Smooth muscle cell (in vitro differentiated cells): ENCODE data around the gene SLC44A2. TPM values are rescaled to one million over a fixed set of nuclear protein-coding genes. Genes with fewer than 3 reads are reported as not detected.

ENCODE experiments used
- DNase-seq: peaks from one replicate; lab custom pipeline; 2025; ENCODE audit not compliant: unreplicated experiment; lab: John Stamatoyannopoulos, UW
- H2AFZ ChIP-seq: fragments of 200-600 bp; sonication (generic); 2 replicates; pipeline ENCODE4 v1.6.0; 2016; ENCODE audit warnings: antibody characterized with exemption, low read depth, mild to moderate bottlenecking
- H3F3A ChIP-seq: fragments of 200-600 bp; sonication (generic); 2 replicates; pipeline ENCODE4 v1.6.0; 2017; ENCODE audit warnings: antibody characterized with exemption, low read depth
- H3K27ac ChIP-seq: fragments of 200-600 bp; sonication (generic); 2 replicates; pipeline ENCODE4 v1.5.1; 2016; ENCODE audit warnings: low read depth, mild to moderate bottlenecking
- H3K27me3 ChIP-seq: fragments of 200-600 bp; sonication (generic); 2 replicates; pipeline ENCODE4 v1.6.1; 2016; ENCODE audit warnings: low read depth, mild to moderate bottlenecking
- H3K36me3 ChIP-seq: fragments of 200-600 bp; sonication (generic); 2 replicates; pipeline ENCODE4 v1.5.1; 2016; ENCODE audit warnings: low read depth
- H3K4me1 ChIP-seq: fragments of 200-600 bp; sonication (generic); 2 replicates; pipeline ENCODE4 v1.5.1; 2016; ENCODE audit warnings: low read depth
- H3K4me2 ChIP-seq: fragments of 200-600 bp; sonication (generic); 2 replicates; pipeline ENCODE4 v1.6.0; 2016; ENCODE audit warnings: mild to moderate bottlenecking
- H3K4me3 ChIP-seq: fragments of 200-600 bp; sonication (generic); 2 replicates; pipeline ENCODE4 v1.5.1; 2016; ENCODE audit warnings: mild to moderate bottlenecking
- H3K79me2 ChIP-seq: fragments of 200-600 bp; sonication (generic); 2 replicates; pipeline ENCODE4 v1.6.0; 2016; ENCODE audit warnings: low read depth, mild to moderate bottlenecking
- H3K9ac ChIP-seq: fragments of 200-600 bp; sonication (generic); 2 replicates; pipeline ENCODE4 v1.6.0; 2016; ENCODE audit warnings: low read depth
- H3K9me3 ChIP-seq: fragments of 200-600 bp; sonication (generic); replicated peaks from 2 replicates; pipeline ENCODE4 v1.5.1; 2016; ENCODE audit warnings: low read depth
- H4K20me1 ChIP-seq: fragments of 200-600 bp; sonication (generic); 2 replicates; pipeline ENCODE4 v1.6.0; 2016; ENCODE audit warnings: low read depth
- CTCF ChIP-seq: fragments of 200-600 bp; sonication (generic); IDR thresholded peaks from 2 replicates; pipeline ENCODE4 v1.5.1; 2017; ENCODE audit warnings: borderline replicate concordance, mild to moderate bottlenecking, antibody characterized with exemption; ENCODE audit not compliant: insufficient read depth, poor library complexity, severe bottlenecking
- WGBS: methylation state at CpG from one replicate; pipeline ENCODE4 v1.1.7; 2016; ENCODE audit warnings: low lambda C conversion rate; 5-methylcytosine and 5-hydroxymethylcytosine counted together
- polyA plus RNA-seq: library from polyadenylated mRNA; unstranded; fragments of >200 nt; fragmentation: Nextera tagmentation; extraction: Ambion mirVana; gene quantifications from 2 replicates; pipeline ENCODE4 v1.2.1, GENCODE V29; 2016
- total RNA-seq: library from RNA; depleted of rRNA; stranded (reverse); fragments of >200 nt; gene quantifications from 2 replicates; pipeline ENCODE4 v1.2.3, GENCODE V29; 2014

The SLC44A2 gene
- total and polyA plus RNA-seq, 2 experiments from 2014 or later = 79.5 to 123 TPM

GRCh38 chr19:10612499-10613119, 12.7 kb upstream of the SLC44A2 start:
- Histone ChIP-seq H3K79me2 (peaks cover 43% of the 10 kb centered on the region), H3K4me2 (no peak overlapping the region), H3K4me3 (no peak overlapping the region), H2AFZ (no peak overlapping the region), H3K4me1 (no peaks in the 10 kb centered on the region), H3K9ac (no peak overlapping the region), H3K9me3 (no peaks in the 10 kb centered on the region), H3F3A (peaks cover 7% of the 10 kb centered on the region), H3K27me3 (no peaks in the 10 kb centered on the region), H3K27ac (no peak overlapping the region), H4K20me1 (peaks cover 51% of the 10 kb centered on the region), H3K36me3 (no peaks in the 10 kb centered on the region)
- TF ChIP-seq CTCF = no peak
- DNase-seq = no peak
- WGBS = 97% methylated on average over 14 of the region's 15 CpGs

GRCh38 chr19:10615429-10616023, 9.8 kb upstream of the SLC44A2 start:
- H3K4me3 ChIP-seq = no peak overlapping the region
- no peak for TF ChIP-seq CTCF
- H3K27ac ChIP-seq = peak overlapping the region; percentile 11
- H3K79me2 ChIP-seq = peaks cover 48% of the 10 kb centered on the region
- H3K9ac ChIP-seq = no peak overlapping the region
- H4K20me1 ChIP-seq = peaks cover 44% of the 10 kb centered on the region
- no peak overlapping the region for H2AFZ ChIP-seq
- no peak overlapping the region for H3K4me2 ChIP-seq
- H3K9me3 ChIP-seq = no peaks in the 10 kb centered on the region
- 99% methylated on average over 14 of the region's 14 CpGs for WGBS
- H3K27me3 ChIP-seq = no peaks in the 10 kb centered on the region
- no peaks in the 10 kb centered on the region for H3K4me1 ChIP-seq
- DNase-seq = no peak
- no peaks in the 10 kb centered on the region for H3K36me3 ChIP-seq
- H3F3A ChIP-seq = peaks cover 7% of the 10 kb centered on the region

- peaks cover 36% of the 10 kb centered on the region for H4K20me1 ChIP-seq
- H3F3A ChIP-seq = peaks cover 7% of the 10 kb centered on the region
- 63% methylated on average over 15 of the region's 15 CpGs for WGBS
- no peaks in the 10 kb centered on the region for H3K36me3 ChIP-seq
- peaks cover 38% of the 10 kb centered on the region for H3K79me2 ChIP-seq
- peak overlapping the region; percentile 35 for H3K4me2 ChIP-seq
- peak overlapping the region; percentile 75 for H3K27ac ChIP-seq
- H3K27me3 ChIP-seq = no peaks in the 10 kb centered on the region
- H3K4me3 ChIP-seq = no peak overlapping the region
- DNase-seq = no peak
- no peaks in the 10 kb centered on the region for H3K9me3 ChIP-seq
- H2AFZ ChIP-seq = no peak overlapping the region
- H3K4me1 ChIP-seq = no peaks in the 10 kb centered on the region
- no peak overlapping the region for H3K9ac ChIP-seq
- no peak for TF ChIP-seq CTCF
Observed at GRCh38 chr19:10617409-10618121, 7.8 kb upstream of the SLC44A2 start.
